ENCODE measurements around the gene KRT4. TPM values are rescaled to one million over a fixed set of nuclear protein-coding genes. Genes with fewer than 3 reads are reported as not detected.

The KRT4 gene
- total RNA-seq, 2 experiments from 2014 or later = not detected

DNA sequence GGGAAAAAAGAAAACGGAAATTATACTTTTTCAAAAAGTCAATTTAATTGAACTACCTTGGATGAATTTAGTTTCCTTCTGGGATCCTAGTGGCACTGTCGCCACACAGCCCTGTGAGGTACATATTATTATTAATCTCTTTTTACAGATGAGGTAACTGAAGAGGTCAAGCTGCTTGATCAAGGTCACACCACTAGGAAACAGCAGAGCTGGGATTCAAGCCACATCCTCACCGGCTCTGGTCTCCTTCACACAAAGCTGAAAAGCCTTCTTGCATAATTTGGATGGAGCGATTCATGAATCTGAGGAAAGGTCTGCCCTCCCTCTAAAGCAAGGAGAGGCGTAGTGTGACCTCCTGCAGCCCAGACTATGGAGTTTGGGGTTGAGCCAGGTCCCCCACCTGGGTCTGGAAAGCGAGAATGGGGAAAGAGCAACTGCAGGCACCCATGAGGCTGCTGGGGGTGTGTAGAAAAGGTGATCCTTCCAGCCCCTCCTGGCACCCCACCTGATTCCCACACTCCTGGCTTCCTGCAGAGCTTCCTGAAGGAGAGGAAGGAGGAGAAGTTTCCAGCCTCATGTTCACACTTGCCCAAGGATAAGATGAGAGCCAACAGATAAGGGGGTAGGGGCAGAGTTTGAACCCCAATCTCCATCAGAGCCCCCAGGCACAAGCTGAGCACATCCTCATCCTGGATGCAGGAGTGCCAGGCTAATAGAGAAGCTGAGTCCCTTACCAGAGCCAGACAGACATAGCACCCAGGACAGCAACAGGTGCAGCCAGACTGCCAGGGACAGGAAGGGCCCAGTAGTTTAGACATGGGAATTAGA, 24.1 kb upstream of the KRT4 start:
- H3K4me3 ChIP-seq (ENCODE audit: low read depth, low read length, poor library complexity, severe bottlenecking) = no peak overlapping the region
- intact Hi-C loops (cut with micrococcal nuclease; ENCODE audit: unreplicated experiment) = no loop called here
- no peak overlapping the region for H3K27ac ChIP-seq (ENCODE audit: low read depth, low read length, poor library complexity, severe bottlenecking)
- H3K4me1 ChIP-seq (ENCODE audit: insufficient read depth, low read length, poor library complexity, severe bottlenecking) = no peaks in the 10 kb centered on the region
- no peaks in the 10 kb centered on the region for H4K20me1 ChIP-seq (ENCODE audit: insufficient read depth, low read length)
- no peaks in the 10 kb centered on the region for H3K9me2 ChIP-seq (ENCODE audit: insufficient read depth, low read length)
- H3K36me3 ChIP-seq (ENCODE audit: insufficient read depth, low read length) = no peaks in the 10 kb centered on the region
- CTCF ChIA-PET (ENCODE audit: unreplicated experiment) = interaction anchor here (0.6 kb wide), 1 partner anchor 44 kb away, joined by 3 read pairs; no protein-coding TSS in a partner anchor
- POLR2A ChIA-PET = interaction anchor here (0.7 kb wide), 1 partner anchor 44 kb away, joined by 3 read pairs; no protein-coding TSS in a partner anchor
- no peak overlapping the region for H2AFZ ChIP-seq (ENCODE audit: low read length)
- H3K4me2 ChIP-seq (ENCODE audit: low read length) = no peak overlapping the region
- no peaks in the 10 kb centered on the region for H3K79me2 ChIP-seq (ENCODE audit: insufficient read depth, low read depth, low read length)
- no peaks in the 10 kb centered on the region for H3K9me3 ChIP-seq (ENCODE audit: low read length)
- DNase-seq (ENCODE audit: low spot score) = no peak
- no TSS peak for BruUV-seq (replicated peaks)
- TF ChIP-seq, protein P1, sequence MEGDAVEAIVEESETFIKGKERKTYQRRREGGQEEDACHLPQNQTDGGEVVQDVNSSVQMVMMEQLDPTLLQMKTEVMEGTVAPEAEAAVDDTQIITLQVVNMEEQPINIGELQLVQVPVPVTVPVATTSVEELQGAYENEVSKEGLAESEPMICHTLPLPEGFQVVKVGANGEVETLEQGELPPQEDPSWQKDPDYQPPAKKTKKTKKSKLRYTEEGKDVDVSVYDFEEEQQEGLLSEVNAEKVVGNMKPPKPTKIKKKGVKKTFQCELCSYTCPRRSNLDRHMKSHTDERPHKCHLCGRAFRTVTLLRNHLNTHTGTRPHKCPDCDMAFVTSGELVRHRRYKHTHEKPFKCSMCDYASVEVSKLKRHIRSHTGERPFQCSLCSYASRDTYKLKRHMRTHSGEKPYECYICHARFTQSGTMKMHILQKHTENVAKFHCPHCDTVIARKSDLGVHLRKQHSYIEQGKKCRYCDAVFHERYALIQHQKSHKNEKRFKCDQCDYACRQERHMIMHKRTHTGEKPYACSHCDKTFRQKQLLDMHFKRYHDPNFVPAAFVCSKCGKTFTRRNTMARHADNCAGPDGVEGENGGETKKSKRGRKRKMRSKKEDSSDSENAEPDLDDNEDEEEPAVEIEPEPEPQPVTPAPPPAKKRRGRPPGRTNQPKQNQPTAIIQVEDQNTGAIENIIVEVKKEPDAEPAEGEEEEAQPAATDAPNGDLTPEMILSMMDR (conservative IDR thresholded peaks at IDR 0.05; ENCODE audit: low read length) = no peak
- TF ChIP-seq EZH2phosphoT487 (IDR thresholded peaks at IDR 0.05; ENCODE audit: borderline replicate concordance, low read depth, low read length) = no peak

DNA sequence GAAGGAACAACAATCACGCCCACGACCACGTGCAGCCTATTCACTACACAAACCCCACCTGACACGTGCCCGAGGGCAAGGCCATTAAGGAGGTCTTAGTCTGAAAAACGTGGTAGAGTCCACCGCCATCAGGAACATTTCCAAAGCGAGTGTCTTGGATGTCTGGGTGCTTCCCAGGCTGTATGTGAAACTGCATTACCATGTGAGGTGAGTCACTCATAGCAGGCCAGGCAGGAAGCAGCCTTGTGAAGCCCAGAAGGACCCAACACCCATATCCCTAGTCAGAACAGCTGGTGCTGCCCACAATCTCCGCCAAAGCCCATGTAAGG, 23.5 kb upstream of the KRT4 start:
- ChIA-PET CTCF (ENCODE audit: unreplicated experiment) (no interaction called here), POLR2A (no interaction called here)
- intact Hi-C loops (cut with micrococcal nuclease; ENCODE audit: unreplicated experiment) = no loop called here
- TF ChIP-seq, protein P1 (conservative IDR thresholded peaks at IDR 0.05; ENCODE audit: low read length) = no peak
- TF ChIP-seq EZH2phosphoT487 (IDR thresholded peaks at IDR 0.05; ENCODE audit: borderline replicate concordance, low read depth, low read length) = no peak
- H3K79me2 ChIP-seq (ENCODE audit: insufficient read depth, low read depth, low read length) = no peaks in the 10 kb centered on the region
- no peak overlapping the region for H3K27ac ChIP-seq (ENCODE audit: low read depth, low read length, poor library complexity, severe bottlenecking)
- H3K4me2 ChIP-seq (ENCODE audit: low read length) = no peak overlapping the region
- no peaks in the 10 kb centered on the region for H4K20me1 ChIP-seq (ENCODE audit: insufficient read depth, low read length)
- H3K4me3 ChIP-seq (ENCODE audit: low read depth, low read length, poor library complexity, severe bottlenecking) = no peak overlapping the region
- no peaks in the 10 kb centered on the region for H3K4me1 ChIP-seq (ENCODE audit: insufficient read depth, low read length, poor library complexity, severe bottlenecking)
- no peaks in the 10 kb centered on the region for H3K9me2 ChIP-seq (ENCODE audit: insufficient read depth, low read length)
- H3K36me3 ChIP-seq (ENCODE audit: insufficient read depth, low read length) = no peaks in the 10 kb centered on the region
- H3K9me3 ChIP-seq (ENCODE audit: low read length) = no peaks in the 10 kb centered on the region
- no TSS peak for BruUV-seq (replicated peaks)
- no peak for DNase-seq (ENCODE audit: low spot score)
- no peak overlapping the region for H2AFZ ChIP-seq (ENCODE audit: low read length)
